ENCODE measurements around the gene RFX6. TPM values are rescaled to one million over a fixed set of nuclear protein-coding genes. Genes with fewer than 3 reads are reported as not detected.

The RFX6 gene
- total RNA-seq: not detected
- polyA plus RNA-seq: not detected

- H3K4me3 ChIP-seq (ENCODE audit: low read depth in 1 of 3, low read length in 3 of 3): peak within 1 kb of the TSS in 1 of 3 donors; percentile 51
- no peaks in the 10 kb centered on the region for H3K36me3 ChIP-seq (ENCODE audit: control insufficient read depth in 4 of 4, insufficient read depth in 3 of 4, low read depth in 1 of 4, low read length in 3 of 4)
- peaks cover 2 to 12% (median 8%) of the 10 kb centered on the region in 4 donors for H3K4me1 ChIP-seq (ENCODE audit: control insufficient read depth in 4 of 4, insufficient read depth in 4 of 4, low read length in 3 of 4)
- no peak for TF ChIP-seq YY1 (IDR thresholded peaks at IDR 0.05)
- no peak for TF ChIP-seq RAD21 (IDR thresholded peaks at IDR 0.05)
- no peak for TF ChIP-seq REST (IDR thresholded peaks at IDR 0.05)
- TF ChIP-seq GABPA (IDR thresholded peaks at IDR 0.05 in 1 of 2, conservative IDR thresholded peaks at IDR 0.05 in 1 of 2): no peak
- no peak for TF ChIP-seq CTCF (IDR thresholded peaks at IDR 0.05; ENCODE audit: low read depth, low read length, missing input control)
- TF ChIP-seq TAF1 (conservative IDR thresholded peaks at IDR 0.05): no peak
- no peak for TF ChIP-seq JUND (IDR thresholded peaks at IDR 0.05)
- no peak for TF ChIP-seq SP1 (IDR thresholded peaks at IDR 0.05)
- TF ChIP-seq HNF4G (IDR thresholded peaks at IDR 0.05): no peak
- no peak for TF ChIP-seq ATF3 (IDR thresholded peaks at IDR 0.05)
- TF ChIP-seq MAX (IDR thresholded peaks at IDR 0.05): no peak
- TF ChIP-seq FOXA2 (IDR thresholded peaks at IDR 0.05): no peak
- TF ChIP-seq EGR1 (IDR thresholded peaks at IDR 0.05; ENCODE audit: low read depth in 2 of 2): no peak
- TF ChIP-seq RXRA (IDR thresholded peaks at IDR 0.05): no peak
- TF ChIP-seq HNF4A (conservative IDR thresholded peaks at IDR 0.05): no peak
- TF ChIP-seq FOXA1 (IDR thresholded peaks at IDR 0.05): no peak
- no peak for TF ChIP-seq NR2F2 (IDR thresholded peaks at IDR 0.05)
- WGBS: 3% methylated on average over 72 of the region's 73 CpGs
- H3K9me3 ChIP-seq (ENCODE audit: control insufficient read depth in 4 of 4, low read length in 3 of 4): no peaks in the 10 kb centered on the region
- no peak within 1 kb of the TSS for H3K9ac ChIP-seq (ENCODE audit: low read depth in 1 of 2, low read length in 2 of 2)
- H3K27me3 ChIP-seq (ENCODE audit: control insufficient read depth in 4 of 4, insufficient read depth in 4 of 4, low read length in 3 of 4): peaks cover 0 to 12% (median 7%) of the 10 kb centered on the region in 4 donors
- DNase-seq (ENCODE audit: low spot score): no peak
- no peak within 1 kb of the TSS for H3K27ac ChIP-seq (ENCODE audit: low read depth in 1 of 2, low read length in 2 of 2)
Observed at GRCh38 chr6:116876635-116877611, at the start of gene RFX6. Gene RFX6 (plus strand): TSS chr6:116877242. CDS start chr6:116877276, 34 bp downstream.
